IPS-18a (cell line): ENCODE measurements around the gene ARCN1.
"Not testable (repeated sequence)": the region's sequence is repeated elsewhere in the genome, so short reads cannot be mapped to it uniquely, and the experiment has no call there.

Experiments used
- H3K27ac ChIP-seq: one replicate; pipeline ENCODE4 v1.5.1; 2013; ENCODE audit warnings: low read length
- H3K27me3 ChIP-seq: one replicate; pipeline ENCODE4 v1.6.1; 2013; ENCODE audit warnings: mild to moderate bottlenecking, low read length; ENCODE audit not compliant: control insufficient read depth, insufficient read depth
- H3K36me3 ChIP-seq: one replicate; pipeline ENCODE4 v1.6.1; 2013; ENCODE audit warnings: low read depth, low read length; ENCODE audit not compliant: control insufficient read depth
- H3K4me1 ChIP-seq: one replicate; pipeline ENCODE4 v1.6.1; 2013; ENCODE audit warnings: low read depth, low read length; ENCODE audit not compliant: control insufficient read depth
- H3K4me3 ChIP-seq: one replicate; pipeline ENCODE4 v1.5.1; 2013; ENCODE audit warnings: low read length
- H3K9ac ChIP-seq: one replicate; pipeline ENCODE4 v1.6.1; 2013; ENCODE audit warnings: mild to moderate bottlenecking, low read length, moderate library complexity
- H3K9me3 ChIP-seq: one replicate; pipeline ENCODE4 v1.6.1; 2013; ENCODE audit warnings: low read depth, low read length; ENCODE audit not compliant: control insufficient read depth

ARCN1 gene

GRCh38 chr11:118608360-118609227, 36.4 kb downstream of the ARCN1 start:
- Histone ChIP-seq H3K27ac (no peak overlapping the region), H3K4me3 (peak overlapping the region; percentile 47), H3K36me3 (no peaks in the 10 kb centered on the region), H3K9ac (no peak overlapping the region), H3K4me1 (peaks cover 31% of the 10 kb centered on the region), H3K27me3 (peaks cover 81% of the 10 kb centered on the region), H3K9me3 (no peaks in the 10 kb centered on the region)

- H3K9ac ChIP-seq = no peak overlapping the region
- H3K4me1 ChIP-seq = peaks cover 41% of the 10 kb centered on the region
Measured at GRCh38 chr11:118609380-118610224, 37.4 kb downstream of the ARCN1 start.

GRCh38 chr11:118610225-118610772, 38.1 kb downstream of the ARCN1 start:
- Histone ChIP-seq H3K9me3 (no peaks in the 10 kb centered on the region), H3K27me3 (peaks cover 67% of the 10 kb centered on the region), H3K4me1 (peaks cover 41% of the 10 kb centered on the region), H3K36me3 (no peaks in the 10 kb centered on the region), H3K4me3 (peak overlapping the region; percentile 49), H3K9ac (no peak overlapping the region), H3K27ac (no peak overlapping the region)

More at GRCh38 chr11:118609380-118610224, 37.4 kb downstream of the ARCN1 start:
- Histone ChIP-seq H3K36me3 (no peaks in the 10 kb centered on the region), H3K4me3 (peak overlapping the region; percentile 49), H3K27me3 (peaks cover 74% of the 10 kb centered on the region), H3K9me3 (no peaks in the 10 kb centered on the region), H3K27ac (no peak overlapping the region)

- Histone ChIP-seq H3K36me3 (no peaks in the 10 kb centered on the region), H3K4me1 (peaks cover 43% of the 10 kb centered on the region), H3K9me3 (no peaks in the 10 kb centered on the region), H3K27ac (no peak overlapping the region), H3K27me3 (peaks cover 61% of the 10 kb centered on the region), H3K4me3 (peak overlapping the region; percentile 49), H3K9ac (no peak overlapping the region)
Measured at GRCh38 chr11:118610773-118611432, 38.7 kb downstream of the ARCN1 start.

GRCh38 chr11:118611433-118611795, 39.2 kb downstream of the ARCN1 start:
- peaks cover 55% of the 10 kb centered on the region for H3K27me3 ChIP-seq
- not testable (repeated sequence) for H3K4me3 ChIP-seq, H3K9ac ChIP-seq, H3K9me3 ChIP-seq, H3K36me3 ChIP-seq, H3K27ac ChIP-seq
- H3K4me1 ChIP-seq = peaks cover 43% of the 10 kb centered on the region

GRCh38 chr11:118612378-118612777, 40.2 kb downstream of the ARCN1 start:
- Histone ChIP-seq H3K36me3 (no peaks in the 10 kb centered on the region), H3K4me3 (no peak overlapping the region), H3K27ac (no peak overlapping the region), H3K27me3 (peaks cover 47% of the 10 kb centered on the region), H3K4me1 (peaks cover 44% of the 10 kb centered on the region), H3K9me3 (no peaks in the 10 kb centered on the region), H3K9ac (no peak overlapping the region)

- Histone ChIP-seq H3K9ac (no peak overlapping the region), H3K27ac (no peak overlapping the region), H3K9me3 (no peaks in the 10 kb centered on the region), H3K4me1 (peaks cover 54% of the 10 kb centered on the region), H3K36me3 (no peaks in the 10 kb centered on the region), H3K27me3 (peaks cover 25% of the 10 kb centered on the region), H3K4me3 (no peak overlapping the region)
Measured at GRCh38 chr11:118614511-118614910, 42.3 kb downstream of the ARCN1 start.

- Histone ChIP-seq H3K4me1 (peaks cover 54% of the 10 kb centered on the region), H3K9ac (peak overlapping the region; percentile 15), H3K9me3 (no peaks in the 10 kb centered on the region), H3K27ac (peak overlapping the region; percentile 74), H3K4me3 (peak overlapping the region; percentile 7), H3K36me3 (no peaks in the 10 kb centered on the region), H3K27me3 (peaks cover 16% of the 10 kb centered on the region)
Measured at GRCh38 chr11:118615282-118615975, 43.2 kb downstream of the ARCN1 start.

GRCh38 chr11:118615976-118616371, 43.8 kb downstream of the ARCN1 start:
- Histone ChIP-seq H3K9me3 (no peaks in the 10 kb centered on the region), H3K4me3 (peak overlapping the region; percentile 7), H3K27me3 (peaks cover 11% of the 10 kb centered on the region), H3K4me1 (peaks cover 58% of the 10 kb centered on the region), H3K36me3 (no peaks in the 10 kb centered on the region), H3K9ac (peak overlapping the region; percentile 15), H3K27ac (peak overlapping the region; percentile 74)

- Histone ChIP-seq H3K27me3 (no peaks in the 10 kb centered on the region), H3K4me3 (no peak overlapping the region), H3K27ac (no peak overlapping the region), H3K4me1 (peaks cover 59% of the 10 kb centered on the region), H3K36me3 (no peaks in the 10 kb centered on the region), H3K9ac (no peak overlapping the region), H3K9me3 (no peaks in the 10 kb centered on the region)
Measured at GRCh38 chr11:118618115-118618990, 46.1 kb downstream of the ARCN1 start.
